Lower leg skin (tissue), 3 donors: ENCODE data around the gene OSCP1.

Experiments
- POLR2A ChIP-seq, 2 donors: fragments of 450-650 bp; IDR thresholded peaks; one replicate each; pipeline ENCODE4 v1.6.1; 2016 to 2017; ENCODE audit warnings: antibody characterized with exemption in 2 of 2, mild to moderate bottlenecking in 1 of 2, moderate library complexity in 1 of 2
- TF ChIP-seq, protein P1 (sequence below), 3 donors: fragments of 450-650 bp; IDR thresholded peaks; one replicate each; pipeline ENCODE4 v1.5.1; 2016; ENCODE audit warnings: antibody characterized with exemption in 3 of 3, mild to moderate bottlenecking in 3 of 3, moderate library complexity in 2 of 3

DNA sequence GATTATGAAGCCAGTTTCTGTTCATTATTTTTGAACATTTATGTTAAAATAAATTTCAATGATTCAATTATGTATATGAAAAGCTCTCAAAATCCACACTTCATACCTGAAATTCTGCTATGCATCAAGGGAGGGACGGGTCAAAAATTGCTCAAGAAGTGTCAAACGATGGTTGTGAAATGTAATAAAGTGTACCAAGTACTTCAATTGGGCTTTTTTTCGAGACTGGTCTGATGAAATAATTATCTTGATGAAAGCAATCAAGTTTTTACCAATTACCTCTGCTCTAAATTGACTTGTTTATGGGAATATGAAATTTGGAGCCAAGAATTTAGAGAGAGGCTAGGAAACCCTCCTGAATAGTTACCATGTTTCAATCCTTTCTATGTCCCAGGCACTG is 7.9 kb downstream of the OSCP1 start:
- no peak for TF ChIP-seq POLR2A (IDR thresholded peaks at IDR 0.05)
- TF ChIP-seq, protein P1, sequence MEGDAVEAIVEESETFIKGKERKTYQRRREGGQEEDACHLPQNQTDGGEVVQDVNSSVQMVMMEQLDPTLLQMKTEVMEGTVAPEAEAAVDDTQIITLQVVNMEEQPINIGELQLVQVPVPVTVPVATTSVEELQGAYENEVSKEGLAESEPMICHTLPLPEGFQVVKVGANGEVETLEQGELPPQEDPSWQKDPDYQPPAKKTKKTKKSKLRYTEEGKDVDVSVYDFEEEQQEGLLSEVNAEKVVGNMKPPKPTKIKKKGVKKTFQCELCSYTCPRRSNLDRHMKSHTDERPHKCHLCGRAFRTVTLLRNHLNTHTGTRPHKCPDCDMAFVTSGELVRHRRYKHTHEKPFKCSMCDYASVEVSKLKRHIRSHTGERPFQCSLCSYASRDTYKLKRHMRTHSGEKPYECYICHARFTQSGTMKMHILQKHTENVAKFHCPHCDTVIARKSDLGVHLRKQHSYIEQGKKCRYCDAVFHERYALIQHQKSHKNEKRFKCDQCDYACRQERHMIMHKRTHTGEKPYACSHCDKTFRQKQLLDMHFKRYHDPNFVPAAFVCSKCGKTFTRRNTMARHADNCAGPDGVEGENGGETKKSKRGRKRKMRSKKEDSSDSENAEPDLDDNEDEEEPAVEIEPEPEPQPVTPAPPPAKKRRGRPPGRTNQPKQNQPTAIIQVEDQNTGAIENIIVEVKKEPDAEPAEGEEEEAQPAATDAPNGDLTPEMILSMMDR (IDR thresholded peaks at IDR 0.05): no peak
